ENCODE measurements around the gene TBCK.

The TBCK gene

DNA sequence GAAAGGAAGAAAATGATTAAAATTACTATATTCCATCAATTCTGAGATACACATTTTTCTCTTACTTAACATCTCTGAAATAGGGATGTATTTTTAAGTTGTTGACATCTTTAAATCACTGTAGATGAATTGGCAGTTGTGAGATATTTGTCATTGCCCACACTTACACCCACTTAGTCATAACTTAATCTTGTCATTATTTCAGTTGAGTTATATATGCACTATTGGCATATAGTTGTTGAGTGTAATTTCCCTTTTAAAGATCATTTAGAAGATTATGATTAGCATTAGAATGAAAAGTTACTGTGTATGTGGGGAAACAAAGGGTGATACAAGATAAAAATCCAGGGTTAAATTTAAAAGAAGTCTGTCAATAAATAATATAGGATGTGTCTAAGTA is 2.5 kb upstream of the TBCK start:
- no peak for TF ChIP-seq CTCF (IDR thresholded peaks at IDR 0.05)

DNA sequence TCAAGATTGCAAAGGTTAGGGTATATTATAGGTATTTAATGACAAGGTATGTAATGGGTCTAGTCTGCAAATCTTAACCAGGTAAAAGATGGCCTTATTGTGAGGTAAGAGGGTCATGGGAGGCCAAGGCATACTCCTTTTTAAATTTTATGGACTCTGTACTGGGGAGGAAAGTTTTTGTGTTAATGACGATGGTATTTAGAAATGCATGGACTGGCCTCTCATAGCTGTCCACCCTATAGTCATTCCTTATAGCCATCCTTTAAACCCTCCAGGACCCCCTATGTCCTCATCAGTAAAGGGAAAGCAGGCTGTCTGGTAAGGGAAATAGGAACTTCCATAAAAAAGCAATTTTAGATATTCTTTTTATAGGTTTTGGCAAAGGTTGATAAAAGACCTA is 1.8 kb upstream of the TBCK start:
- TF ChIP-seq CTCF (IDR thresholded peaks at IDR 0.05) = no peak

DNA sequence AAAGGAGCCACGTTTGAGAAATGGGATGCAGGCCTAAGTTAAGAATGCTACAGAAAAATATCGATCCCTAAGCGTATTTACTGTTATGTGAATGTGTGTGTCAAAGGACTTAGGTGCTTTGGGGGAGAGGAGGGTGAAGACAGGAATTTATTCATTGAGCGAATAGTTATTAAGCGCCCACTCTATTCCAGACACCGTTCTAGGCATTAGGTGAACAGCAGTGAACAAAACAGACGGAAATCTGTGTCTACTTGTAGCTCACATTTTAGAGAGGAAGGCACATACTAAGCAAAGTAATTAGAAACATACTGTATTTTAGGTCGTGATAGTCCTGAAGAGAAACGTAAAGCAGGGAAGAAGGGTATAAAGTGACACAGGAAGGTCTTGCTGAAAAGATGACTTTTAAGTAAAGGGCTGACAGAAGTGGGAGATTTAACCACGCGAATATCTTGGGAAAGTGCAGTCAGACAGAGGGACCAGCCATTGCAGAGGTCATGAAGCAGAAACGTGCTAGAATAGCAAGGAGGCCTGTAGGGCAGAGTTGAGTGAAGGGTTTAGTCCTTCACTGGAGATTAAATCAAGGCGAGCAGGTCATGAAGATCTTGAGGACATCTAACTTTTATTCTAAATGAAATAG is 882 bp upstream of the TBCK start:
- TF ChIP-seq CTCF (IDR thresholded peaks at IDR 0.05) = no peak

DNA sequence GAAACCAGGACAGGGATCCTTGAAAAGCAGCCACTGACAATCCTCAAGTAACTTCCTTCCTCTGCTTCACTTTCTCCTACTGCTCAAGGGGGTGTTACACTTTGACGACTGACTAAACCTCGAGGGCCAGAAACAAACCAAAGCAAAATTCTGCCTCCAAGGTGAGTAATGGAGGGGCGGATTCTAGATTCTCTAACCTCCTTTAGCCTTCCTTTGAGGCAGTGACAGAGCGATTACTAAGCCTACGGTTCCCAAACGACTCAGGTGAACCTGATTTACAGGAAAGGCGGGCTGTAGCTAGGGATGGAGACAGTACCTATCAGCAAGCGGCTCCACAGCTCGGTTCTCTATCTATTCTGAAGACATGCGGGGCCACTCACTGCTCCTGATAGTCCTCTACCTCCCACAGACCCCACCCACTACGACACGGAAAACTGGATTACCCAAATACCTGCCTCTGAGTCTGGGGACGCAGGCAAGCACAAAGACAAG is 487 bp downstream of the TBCK start:
- no peak for TF ChIP-seq CTCF (IDR thresholded peaks at IDR 0.05)

- no peak for TF ChIP-seq CTCF (IDR thresholded peaks at IDR 0.05)
Measured at GRCh38 chr4:106314960-106315359, 1.0 kb downstream of the TBCK start.

DNA sequence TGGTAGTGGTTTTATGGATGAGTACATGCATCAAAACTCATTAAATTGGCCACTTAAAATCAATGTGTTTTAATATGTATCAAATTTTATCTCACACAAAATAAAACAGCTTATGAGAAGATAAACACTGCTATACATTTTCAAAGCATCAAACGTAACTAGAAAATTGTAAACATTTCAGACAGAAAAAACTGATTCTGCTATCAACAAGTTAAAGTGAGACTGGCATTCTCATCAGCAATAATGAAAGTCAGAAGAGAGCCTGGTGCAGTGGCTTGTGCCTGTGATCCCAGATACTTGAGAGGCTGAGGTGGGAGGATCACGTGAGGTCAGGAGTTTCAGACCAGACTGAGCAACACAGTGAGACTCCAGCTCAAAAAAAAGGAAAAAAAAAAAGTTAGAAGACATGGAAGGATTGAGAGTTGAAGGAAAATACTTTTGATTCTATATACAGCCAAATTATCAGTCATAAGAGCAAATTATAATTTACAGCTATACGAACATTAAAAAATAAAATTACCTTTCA is 2.9 kb downstream of the TBCK start:
- no peak for TF ChIP-seq CTCF (IDR thresholded peaks at IDR 0.05)

GRCh38 chr4:106312377-106312776 is 3.6 kb downstream of the TBCK start:
- TF ChIP-seq CTCF (IDR thresholded peaks at IDR 0.05) = no peak

DNA sequence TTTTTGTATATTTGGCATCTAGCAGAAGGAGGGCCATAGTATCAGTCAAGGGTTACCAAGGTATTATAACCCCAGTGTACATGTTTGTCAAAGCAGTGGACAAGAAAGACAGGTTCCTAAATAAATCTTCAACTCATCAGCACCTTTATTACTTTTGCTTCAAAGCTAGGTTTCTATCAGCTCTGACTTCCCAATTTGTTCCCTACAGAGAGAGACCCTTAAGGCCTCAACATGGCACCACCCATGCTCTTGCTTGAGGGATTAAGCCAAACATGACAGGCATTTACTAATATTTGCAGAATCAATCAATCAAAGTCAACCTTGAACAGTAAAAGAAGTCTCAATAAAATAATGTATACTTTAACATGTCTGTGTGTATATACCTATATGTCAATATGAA is 9.4 kb downstream of the TBCK start:
- TF ChIP-seq CTCF (IDR thresholded peaks at IDR 0.05) = no peak
